ENCODE results near the gene TUBD1.
A peak's percentile ranks its signal among the peaks of the same experiment; 100 is the strongest.
"Not testable (repeated sequence)": the region's sequence is repeated elsewhere in the genome, so short reads cannot be mapped to it uniquely, and the experiment has no call there.

The TUBD1 gene

DNA sequence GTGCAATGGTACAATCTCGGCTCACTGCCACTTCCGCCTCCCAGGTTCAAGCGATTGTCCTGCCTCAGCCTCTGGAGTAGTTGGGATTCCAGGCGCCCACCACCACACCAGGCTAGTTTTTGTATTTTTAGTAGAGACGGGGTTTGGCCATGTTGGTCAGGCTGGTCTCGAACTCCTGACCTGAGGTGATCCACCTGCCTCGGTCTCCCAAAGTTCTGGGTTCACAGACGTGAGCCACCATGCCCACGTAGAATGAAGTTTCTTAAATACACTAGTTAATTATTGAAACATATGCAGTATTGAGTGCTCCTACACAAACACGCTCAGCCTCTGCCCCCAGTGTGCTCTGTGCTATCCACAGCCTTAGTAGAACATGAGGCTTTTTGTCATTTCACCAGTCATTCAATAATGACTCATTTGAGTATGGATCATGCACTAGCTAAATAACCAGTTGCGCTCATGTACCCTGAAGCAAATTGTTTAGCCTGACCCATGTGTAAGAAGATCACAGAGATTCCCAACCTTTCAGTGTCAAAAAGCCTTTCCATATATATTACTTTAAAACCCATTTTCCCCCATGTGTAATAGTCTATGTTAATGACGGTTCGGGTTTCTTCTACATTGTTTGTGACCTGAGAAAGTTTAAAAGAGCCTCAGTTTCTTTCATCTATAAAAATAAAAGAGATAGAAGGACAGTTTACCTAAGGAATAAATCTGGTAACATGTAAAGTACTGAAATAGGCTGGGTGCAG is 49.7 kb downstream of the TUBD1 start:
- DNase-seq = peak; percentile 62

DNA sequence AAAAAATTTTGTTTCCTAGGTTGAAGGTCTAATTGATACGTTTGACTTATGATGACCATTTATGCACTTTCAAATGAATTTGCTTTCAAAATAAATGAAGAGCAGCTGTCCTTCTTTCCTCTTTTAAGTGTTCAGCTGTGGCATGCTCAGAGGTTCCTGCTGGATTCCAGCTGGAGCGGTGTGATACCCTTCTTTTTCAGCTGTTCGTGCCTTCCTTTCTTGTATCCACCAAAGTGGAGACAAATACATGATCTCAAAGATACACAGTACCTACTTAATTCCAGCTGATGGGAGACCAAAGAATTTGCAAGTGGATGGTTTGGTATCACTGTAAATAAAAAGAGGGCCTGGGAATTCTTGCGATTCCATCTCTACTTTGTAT is 50.9 kb downstream of the TUBD1 start:
- not testable (repeated sequence) for DNase-seq

DNA sequence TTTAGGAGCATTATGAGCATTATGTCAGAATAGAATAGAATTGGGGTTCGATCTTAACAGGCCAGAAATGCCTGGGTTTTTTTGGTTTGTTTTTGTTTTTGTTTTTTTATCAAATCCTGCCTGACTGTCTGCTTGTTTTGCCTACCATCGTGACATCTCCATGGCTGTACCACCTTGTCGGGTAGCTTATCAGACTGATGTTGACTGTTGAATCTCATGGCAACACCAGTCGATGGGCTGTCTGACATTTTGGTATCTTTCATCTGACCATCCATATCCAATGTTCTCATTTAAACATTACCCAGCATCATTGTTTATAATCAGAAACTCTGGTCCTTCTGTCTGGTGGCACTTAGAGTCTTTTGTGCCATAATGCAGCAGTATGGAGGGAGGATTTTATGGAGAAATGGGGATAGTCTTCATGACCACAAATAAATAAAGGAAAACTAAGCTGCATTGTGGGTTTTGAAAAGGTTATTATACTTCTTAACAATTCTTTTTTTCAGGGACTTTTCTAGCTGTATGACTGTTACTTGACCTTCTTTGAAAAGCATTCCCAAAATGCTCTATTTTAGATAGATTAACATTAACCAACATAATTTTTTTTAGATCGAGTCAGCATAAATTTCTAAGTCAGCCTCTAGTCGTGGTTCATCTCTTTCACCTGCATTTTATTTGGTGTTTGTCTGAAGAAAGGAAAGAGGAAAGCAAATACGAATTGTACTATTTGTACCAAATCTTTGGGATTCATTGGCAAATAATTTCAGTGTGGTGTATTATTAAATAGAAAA is 51.5 kb downstream of the TUBD1 start:
- not testable (repeated sequence) for DNase-seq

DNA sequence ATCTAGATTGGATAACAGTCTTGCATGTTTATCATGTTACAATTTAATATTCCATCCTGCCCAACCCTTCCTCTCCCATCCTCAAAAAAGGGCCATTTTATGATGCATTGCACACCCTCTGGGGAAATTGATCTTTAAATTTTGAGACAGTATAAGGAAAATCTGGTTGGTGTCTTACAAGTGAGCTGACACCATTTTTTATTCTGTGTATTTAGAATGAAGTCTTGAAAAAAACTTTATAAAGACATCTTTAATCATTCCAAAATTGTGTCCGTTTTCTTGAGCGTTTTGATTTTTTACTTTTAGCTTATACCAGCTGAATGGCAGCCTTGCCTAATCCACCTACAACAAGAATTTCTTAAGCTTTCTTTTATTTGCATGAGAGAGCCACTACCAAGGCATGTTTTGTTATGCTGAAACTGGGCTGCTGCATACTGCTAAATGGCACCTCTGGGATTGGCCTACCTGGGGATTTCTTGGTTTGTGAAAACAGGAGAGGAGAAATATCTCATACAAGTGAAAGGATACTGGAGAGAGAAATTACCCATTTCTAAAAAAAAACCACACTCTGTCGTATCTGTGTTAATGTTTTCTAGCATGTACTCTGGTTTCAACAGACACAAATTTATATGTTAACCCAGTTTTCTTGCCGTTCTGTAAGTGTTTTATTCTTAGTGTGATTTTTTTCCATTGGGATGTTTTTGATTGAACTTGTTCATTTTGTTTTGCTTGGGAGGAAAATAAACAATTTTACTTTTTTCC is 52.2 kb downstream of the TUBD1 start:
- no peak for DNase-seq

DNA sequence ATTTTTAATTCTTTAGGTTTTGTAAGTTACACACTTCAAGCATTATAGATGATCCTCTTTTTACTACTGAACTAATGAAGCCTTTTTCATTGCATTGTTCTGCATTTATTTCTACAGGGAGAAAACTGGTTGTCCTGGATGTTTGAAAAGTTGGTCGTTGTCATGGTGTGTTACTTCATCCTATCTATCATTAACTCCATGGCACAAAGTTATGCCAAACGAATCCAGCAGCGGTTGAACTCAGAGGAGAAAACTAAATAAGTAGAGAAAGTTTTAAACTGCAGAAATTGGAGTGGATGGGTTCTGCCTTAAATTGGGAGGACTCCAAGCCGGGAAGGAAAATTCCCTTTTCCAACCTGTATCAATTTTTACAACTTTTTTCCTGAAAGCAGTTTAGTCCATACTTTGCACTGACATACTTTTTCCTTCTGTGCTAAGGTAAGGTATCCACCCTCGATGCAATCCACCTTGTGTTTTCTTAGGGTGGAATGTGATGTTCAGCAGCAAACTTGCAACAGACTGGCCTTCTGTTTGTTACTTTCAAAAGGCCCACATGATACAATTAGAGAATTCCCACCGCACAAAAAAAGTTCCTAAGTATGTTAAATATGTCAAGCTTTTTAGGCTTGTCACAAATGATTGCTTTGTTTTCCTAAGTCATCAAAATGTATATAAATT is 53.0 kb downstream of the TUBD1 start:
- no peak for DNase-seq

DNA sequence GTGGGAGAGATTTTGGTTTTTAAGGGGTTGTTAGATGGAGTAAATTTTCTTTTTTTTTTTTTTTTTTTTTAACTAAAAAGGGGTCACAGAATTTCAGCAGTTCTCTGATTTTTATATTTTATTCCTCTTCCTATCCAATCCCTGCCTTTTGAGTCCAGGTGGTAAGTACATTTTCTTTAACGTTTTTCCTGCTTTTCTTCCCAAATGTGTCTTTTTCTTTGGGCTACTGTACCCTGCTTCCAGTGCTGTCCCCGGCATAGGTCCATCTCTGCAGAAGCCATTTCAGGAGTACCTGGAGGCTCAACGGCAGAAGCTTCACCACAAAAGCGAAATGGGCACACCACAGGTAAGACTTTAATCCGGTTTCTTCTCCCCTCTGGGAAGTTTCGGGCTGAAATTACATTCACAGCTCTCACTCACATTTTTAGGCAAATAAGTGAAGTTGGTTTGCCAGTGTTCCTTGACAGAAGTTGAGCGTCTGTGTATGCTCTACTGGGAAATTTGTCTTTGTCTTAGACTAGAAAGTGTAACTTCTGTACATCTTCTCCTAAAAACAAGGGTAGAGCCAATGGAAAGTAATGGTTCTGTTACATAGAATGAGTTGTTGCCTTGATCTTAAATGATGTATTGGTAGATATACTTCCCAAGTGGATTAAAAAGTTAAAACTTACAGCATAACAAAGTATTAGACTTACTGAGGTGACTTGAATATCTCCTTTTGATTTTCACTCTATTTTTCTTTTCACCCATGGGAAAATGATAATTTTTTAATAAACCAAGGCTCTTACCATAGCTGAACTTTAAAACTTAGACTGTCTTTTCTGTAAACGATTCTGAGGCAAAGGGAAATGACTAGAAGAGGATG is 54.5 kb downstream of the TUBD1 start:
- DNase-seq = peak; percentile 33

DNA sequence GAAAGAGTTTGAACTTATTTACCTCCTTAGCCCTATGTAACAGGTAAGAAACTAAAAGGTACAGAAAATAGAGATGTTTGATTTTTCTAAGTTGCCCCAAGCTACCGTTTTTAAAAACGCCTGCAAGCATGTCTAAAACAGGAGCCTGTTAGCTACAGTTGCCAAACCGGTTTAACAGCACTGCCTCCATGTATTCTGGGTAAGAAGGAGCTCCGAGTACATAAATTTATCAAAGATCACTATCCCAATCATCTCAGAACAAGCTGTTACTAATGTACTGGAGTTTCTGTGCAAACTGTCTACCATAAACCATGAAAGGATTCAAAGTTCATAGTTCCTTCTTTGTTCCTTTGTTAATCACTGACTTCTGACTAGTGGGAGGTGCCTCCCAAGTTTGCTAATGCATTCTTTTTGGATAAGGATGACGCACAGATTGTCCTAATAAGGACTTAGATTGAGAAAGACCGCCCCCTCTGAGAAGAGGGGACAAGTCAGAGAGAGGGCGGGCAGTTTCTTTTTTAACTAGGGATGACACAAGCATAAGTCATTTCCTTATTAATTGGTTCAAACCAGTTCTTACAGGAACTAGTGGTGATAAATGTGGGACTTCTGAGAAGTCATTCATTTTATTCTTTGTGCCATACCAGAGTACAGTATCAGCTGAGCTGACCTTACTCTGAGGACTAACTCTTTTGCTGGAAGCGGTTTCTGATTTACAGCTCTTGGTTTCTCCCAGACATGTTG is 55.3 kb downstream of the TUBD1 start:
- DNase-seq = peak; percentile 73

DNA sequence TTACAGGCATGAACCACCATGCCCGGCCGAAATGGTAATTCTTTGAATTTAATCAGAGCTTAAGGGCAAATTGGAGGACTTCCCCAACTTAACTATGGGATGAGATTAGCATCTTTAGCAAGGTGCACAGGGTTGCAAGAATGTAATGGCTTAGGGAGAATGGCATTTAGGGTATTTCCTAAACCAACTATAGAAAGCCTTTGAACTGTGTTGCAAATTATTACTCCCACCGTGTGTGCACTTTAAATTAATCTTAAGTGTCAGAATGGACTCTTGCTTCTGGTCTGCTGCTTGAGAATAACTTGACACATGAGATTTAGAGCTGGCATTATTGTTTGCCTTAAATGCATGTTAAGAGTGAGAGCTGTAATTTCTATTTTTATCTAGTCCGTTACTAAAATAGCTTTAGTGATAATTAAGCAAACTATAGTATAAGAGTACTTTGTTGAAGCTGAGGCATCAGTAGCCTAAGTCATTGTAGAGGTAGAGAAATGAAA is 59.8 kb downstream of the TUBD1 start:
- no peak for DNase-seq

DNA sequence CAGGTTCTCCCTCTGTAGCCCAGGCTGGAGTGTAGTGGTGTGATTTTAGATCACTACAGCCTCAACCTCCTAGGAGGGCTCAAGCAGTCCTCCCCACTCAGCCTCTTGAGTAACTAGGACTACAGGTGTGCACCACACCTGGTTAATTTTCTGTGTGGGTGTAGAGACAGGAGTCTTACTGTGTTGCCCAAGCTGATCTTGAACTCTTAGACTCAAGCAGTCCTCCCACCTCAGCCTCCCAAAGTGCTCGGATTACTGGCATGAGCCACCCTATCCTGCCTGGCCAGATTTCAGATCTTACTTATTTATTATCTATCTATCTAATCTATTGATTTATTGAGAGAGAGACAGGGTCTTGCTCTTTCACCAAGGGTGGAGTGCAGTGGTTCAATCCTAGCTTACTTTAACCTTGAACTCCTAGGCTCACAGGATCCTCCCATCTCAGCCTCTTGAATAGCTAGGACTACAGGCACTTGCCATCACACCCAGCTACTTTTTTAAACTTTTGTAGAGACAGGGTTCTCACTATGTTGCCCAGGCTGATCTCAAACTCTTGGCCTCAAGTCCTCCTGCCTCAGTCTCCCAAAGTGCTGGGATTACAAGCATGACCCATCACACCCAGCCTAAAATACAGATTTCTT is 61.8 kb downstream of the TUBD1 start:
- DNase-seq = no peak

DNA sequence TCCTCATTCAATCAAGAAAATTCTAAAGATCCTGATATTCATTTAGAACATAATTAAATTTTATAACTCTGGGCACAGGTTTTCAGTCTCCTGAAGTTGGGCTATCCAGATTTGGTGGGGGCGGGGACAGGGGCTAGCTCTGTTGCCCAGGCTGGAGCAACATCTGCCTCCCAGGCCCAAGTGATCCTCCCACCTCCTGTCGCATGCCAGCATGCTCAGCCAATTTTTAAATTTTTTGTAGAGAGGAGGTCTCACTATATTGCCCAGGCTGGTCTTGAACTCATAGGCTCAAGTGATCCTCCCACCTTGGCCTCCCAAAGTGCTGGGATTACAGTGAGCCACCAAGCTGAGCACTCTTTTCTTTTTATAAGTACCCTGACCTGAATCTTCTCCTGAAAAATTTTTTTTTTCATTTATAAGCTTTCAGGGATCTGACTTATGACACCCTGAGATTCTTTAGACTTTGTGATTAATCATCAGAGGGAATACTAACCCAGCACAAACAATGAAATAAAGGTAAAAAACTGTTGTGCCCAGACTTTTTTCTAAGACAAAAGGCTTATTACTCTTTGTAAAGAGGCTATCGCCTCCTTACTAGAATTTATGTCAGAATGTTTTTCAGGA is 62.6 kb downstream of the TUBD1 start:
- no peak for DNase-seq

DNA sequence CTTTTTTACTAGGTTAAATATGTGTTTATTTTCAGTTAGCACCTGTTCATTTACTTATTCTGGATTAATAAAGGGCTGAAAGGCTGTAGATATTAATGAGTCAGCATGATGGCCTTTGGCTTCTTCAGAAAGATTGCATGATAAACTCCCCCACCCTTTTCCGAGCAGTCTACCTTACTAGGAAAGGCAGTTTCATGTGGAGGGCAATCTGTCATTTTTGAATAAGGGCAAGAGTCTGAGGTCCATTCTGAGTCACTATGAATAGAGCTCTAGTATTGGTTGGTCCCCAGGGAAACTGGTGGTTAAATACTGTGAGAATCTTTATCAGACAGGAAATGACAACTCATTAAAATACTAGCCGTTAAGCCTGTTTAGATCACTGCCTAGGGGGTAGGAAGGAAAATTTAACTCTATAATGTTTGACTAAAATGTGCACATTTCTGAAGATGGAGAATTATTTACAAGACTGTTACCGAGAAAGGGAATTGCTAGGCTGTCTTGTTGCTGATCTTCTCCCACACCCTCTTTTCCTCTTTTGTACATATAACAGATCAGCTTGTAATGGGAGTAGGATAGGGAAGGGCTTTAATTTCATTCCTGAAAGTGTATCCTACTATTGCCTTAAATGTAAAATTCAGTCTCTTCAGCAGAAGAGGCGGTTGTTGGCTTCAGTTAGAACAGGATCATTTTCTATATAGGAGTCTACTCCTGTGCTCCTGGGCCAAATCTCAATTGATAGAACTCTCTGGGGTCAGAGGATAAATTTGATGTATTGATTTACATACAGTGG is 63.3 kb downstream of the TUBD1 start:
- no peak for DNase-seq

DNA sequence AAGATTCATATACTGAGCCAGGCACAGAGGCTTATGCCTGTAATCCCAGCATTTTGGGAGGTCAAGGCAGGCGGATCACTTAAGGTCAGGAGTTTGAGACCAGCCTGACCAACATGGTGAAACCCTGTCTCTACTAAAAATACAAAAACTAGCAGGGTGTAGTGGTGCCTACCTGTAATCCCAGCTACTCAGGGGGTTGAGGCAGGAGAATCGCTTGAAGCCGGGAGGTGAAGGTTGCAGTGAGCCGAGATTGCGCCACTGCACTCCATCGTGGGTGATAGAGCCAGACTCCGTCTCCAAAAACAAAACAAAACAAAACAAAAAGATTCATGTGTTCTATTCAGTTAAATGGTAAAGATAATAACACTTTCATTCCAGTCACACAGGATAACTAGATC is 63.9 kb downstream of the TUBD1 start:
- DNase-seq = not testable (repeated sequence)

DNA sequence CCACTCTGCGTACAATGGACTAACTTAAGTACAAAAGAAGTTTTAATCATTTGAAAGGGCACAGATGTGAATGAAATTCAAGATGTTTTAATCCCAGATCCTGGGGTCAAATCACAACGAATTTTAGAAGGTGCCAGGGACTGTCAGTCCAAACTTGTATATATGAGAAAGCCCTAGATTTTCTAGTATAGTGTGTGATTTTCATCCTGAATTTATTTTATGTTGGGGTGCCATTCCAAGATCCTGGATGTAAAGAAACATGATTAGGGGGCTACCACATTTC is 64.3 kb downstream of the TUBD1 start:
- no peak for DNase-seq

DNA sequence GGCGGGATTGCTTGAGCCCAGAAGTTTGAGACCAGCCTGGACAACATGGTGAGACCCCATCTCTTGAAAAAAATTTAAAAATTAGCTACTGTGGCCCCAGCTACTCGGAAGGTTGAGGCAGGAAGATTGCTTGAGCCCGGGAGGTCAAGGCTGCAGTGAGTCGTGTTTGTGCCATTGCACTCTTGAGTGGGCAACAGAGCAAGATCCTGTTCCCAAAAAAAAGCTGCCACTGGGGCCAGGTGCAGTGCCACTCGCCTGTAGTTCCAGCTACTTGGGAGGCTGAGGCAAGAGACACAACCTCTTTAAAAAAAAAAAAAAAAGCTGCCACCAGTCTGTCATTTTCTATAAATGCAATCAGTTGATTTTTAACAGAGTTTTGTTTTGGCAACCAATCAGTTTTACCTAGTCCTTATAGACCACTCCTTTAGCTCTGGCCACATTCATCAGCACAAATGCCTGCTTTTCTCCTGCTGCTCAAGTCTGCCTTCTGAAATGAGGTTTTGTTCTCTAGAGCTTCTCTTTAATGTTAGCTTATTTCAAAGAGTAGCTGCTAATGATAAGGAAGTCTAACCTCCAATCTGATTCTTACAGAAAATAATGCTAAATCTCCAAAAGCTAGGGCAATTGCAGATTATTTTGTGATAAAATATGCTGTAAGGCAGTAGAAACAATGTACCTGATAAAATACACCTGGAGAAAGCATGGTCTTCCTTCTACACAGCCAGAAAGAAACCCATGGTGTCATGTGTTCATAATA is 64.8 kb downstream of the TUBD1 start:
- DNase-seq = no peak

DNA sequence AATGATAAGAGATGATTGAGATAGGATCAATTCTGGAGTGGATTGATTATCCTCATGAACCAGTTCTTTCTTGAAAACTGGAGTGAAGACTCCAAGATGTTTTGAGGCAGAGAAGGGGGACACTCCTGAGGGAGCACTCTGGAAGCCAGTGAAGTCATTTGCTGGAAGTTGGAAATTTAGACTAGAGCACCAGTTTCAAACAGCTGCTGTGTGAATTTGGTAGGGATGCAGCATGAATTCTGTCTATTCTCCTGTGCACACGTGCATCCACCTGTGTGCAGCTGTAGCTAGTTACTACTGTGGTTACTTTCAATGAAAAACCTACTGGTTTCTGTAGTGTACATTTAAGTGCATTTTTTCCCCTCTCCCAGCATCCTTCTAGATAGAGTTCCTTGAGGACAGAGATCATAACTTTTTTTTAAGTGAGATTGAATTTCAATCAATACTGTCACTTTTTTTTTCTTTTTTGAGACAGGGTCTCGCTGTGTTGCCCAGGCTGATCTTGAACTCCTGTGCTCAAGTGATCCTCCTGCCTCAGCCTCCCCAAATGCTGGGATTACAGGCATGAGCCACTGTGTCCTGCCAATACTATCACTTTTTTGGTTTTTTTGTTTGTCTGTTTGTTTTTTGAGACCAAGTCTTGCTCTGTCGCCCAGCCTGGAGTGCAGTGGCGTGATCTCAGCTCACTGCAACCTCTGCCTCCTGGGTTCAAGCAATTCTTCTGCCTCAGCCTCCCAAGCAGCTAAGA is 65.9 kb downstream of the TUBD1 start:
- no peak for DNase-seq

DNA sequence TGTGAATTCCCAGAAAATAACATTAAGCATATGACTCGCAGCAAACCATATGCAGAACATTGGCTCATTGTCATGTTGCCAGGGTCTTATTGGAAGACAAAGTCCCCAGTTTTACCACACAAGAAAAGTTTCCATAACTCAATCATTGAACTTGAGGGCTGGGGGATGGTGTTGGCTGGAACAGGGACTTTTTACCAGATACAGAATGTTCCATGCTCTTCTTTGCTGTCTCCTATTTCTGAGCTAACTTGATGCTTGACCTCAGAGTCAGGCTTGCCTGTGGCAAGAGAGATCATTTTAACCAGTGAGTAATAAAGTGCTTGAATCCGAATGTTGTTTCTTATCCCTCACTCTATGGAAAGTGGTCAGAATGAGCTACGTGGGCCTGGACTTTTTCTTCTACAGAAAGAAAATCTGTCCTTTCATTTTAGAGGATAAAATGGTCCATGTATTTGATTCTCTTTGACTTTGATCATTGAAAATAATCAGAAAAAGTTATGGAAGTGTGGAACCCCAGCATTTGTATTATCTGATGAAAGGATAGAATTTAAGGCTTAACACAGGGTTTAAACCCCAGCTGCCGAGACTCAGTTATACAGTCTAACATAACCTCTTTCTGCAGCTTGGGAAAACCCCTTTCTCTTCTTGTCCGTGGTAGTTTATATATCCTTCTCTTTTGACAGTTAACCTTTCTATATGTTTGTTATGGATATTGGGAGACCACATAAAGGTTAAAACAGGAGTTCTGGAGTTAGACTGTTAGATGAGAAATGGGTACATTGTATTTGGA is 67.0 kb downstream of the TUBD1 start:
- no peak for DNase-seq

DNA sequence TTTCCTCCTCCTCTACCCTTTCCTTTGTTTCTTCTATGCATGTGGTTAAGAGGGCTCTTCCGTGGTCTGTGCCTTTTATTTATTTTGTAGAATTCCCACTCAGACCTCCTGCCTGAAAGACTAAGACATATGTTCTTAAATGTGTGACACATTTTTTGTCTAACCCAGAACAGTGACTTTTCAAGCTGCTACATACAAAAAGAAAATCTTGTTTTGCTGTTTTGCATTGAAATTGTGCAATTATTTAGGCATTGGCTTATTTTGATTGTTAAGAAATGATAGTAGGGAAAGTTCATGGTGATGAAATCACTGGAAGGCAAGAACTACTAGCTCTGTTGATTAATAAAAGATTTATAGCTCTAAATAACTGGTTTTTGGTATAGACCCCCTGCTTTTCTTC is 76.8 kb downstream of the TUBD1 start:
- DNase-seq = no peak
